ENCODE measurements around the gene PPL. TPM values are rescaled to one million over a fixed set of nuclear protein-coding genes. Genes with fewer than 3 reads are reported as not detected.

Gene PPL
- total RNA-seq, 4 donors from 2014 or later = 31.3 to 97.6 (median 59.5) TPM

DNA sequence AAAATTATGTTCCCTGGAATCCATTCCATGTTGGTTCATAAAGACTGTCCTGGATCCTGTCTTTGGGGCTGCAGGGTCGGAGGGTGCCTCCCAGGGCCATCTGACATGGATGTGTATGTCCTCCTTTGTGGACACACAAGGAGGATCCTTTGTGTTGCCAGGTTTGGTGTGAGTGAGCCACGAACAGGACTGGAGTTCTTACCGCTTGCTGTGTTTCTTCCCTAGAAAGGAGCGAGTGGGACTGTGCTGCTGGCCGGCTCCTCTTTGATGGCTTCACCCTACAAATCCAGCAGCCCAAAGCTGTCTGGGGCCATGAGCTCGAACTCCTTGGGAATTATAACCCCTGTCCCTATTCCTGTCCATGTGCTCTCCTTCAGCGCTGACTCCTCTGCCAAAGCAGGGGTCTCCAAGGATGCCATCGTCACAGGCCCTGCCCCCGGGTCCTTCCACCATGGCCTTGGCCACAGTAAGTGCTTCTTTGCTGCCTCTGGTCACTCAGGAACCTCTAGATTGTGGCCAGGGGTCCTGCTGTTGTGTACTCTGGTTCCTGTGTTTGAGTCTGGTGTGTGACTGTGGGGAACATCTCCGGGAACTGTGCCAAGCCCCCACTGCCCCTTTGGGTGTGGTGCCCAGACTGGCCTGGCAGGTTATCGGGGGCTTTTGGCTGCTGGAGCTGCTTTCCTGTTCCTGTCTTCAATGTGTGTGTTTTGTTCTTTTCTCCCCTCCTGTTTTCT lies 60.1 kb downstream of the PPL start:
- no peak for ATAC-seq (ENCODE audit: low FRiP score)
- DNase-seq (ENCODE audit: low spot score) = no peak
- TF ChIP-seq, protein P1, sequence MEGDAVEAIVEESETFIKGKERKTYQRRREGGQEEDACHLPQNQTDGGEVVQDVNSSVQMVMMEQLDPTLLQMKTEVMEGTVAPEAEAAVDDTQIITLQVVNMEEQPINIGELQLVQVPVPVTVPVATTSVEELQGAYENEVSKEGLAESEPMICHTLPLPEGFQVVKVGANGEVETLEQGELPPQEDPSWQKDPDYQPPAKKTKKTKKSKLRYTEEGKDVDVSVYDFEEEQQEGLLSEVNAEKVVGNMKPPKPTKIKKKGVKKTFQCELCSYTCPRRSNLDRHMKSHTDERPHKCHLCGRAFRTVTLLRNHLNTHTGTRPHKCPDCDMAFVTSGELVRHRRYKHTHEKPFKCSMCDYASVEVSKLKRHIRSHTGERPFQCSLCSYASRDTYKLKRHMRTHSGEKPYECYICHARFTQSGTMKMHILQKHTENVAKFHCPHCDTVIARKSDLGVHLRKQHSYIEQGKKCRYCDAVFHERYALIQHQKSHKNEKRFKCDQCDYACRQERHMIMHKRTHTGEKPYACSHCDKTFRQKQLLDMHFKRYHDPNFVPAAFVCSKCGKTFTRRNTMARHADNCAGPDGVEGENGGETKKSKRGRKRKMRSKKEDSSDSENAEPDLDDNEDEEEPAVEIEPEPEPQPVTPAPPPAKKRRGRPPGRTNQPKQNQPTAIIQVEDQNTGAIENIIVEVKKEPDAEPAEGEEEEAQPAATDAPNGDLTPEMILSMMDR (IDR thresholded peaks at IDR 0.05) = no peak

DNA sequence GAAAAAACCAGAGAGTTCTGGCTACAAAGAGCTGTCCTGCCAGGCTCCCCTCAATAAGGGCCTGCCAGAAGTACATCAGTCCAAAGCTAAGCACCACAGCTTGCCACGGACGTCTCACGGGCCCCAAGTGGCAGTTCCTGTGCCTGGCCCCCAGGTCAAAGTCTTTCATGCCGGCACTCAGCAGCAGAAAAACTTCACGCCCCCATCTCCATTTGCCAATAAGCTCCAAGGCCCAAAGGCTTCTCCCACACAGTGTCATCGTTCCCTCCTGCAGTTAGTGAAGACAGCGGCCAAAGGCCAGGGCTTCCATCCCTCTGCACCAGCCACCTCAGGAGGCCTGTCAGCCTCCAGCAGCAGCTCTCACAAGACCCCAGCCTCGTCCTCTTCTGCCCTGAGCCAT lies 62.3 kb downstream of the PPL start:
- TF ChIP-seq, protein P1 (IDR thresholded peaks at IDR 0.05) = no peak
- ATAC-seq (ENCODE audit: low FRiP score) (no peak), DNase-seq (ENCODE audit: low spot score) (no peak)

DNA sequence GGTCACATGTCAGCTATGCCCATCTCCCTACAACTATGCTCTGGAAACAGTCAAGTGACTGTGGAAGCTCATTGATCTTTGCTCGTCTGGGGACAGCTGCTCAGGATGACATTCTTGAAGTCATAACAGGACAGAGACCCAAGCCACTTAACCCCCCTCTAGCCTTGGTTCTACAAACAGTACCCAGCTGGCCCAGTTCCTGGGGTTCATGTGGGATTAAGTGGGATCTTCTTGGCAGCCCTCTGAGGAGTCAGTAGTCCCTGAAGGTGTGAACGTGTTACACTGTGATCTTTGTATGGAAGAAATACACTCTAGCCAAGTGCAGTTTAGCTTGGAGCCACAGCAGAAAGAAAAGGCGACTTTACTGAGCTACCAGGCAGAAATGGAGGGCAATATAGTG lies 63.9 kb downstream of the PPL start:
- TF ChIP-seq, protein P1 (IDR thresholded peaks at IDR 0.05) = no peak
- ATAC-seq (ENCODE audit: low FRiP score) (no peak), DNase-seq (ENCODE audit: low spot score) (no peak)

DNA sequence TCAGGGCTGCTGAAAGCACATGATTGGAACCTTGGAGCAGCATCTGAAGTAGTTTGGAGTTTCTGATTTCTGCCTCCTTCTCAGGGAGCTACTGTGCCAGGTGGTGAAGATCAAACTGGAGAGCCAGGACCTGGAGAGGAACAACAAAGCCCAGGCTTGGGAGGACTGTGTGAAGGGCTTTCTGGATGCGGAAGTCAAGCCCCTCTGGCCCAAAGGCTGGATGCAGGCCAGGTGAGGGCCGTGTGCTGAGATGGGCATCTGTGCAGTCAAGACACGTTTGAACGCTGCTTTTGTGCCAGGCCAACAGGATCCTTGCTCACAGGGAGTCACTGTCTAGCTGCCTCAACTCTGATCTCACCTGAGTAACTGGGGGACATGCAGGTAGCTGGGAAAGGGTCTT lies 65.9 kb downstream of the PPL start:
- DNase-seq (ENCODE audit: low spot score) (no peak), ATAC-seq (ENCODE audit: low FRiP score) (no peak)
- TF ChIP-seq, protein P1 (IDR thresholded peaks at IDR 0.05) = no peak

DNA sequence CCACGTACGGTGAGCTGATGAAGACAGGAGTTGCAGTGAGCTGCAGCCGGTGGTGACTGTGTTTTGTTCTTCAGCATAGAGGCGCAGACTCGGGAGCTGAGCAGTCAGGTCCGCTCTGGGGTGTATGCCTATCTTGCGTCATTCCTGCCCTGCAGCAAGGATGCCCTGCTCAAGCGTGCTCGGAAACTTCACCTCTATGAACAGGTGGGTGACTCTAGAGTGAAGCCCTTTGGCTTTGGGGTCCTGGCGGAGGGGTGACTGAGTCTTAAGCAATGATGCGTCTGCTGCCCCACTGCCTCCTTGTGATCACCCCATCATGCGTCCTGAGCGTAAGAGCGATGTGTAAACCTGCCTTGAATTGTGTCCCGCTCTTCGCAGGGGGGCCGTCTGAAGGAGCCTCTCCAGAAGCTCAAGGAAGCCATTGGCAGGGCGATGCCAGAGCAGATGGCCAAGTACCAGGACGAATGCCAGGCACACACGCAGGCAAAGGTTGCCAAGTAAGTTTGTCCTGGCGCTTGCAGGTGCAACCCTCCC lies 66.7 kb downstream of the PPL start:
- ATAC-seq (ENCODE audit: low FRiP score) = no peak
- no peak for DNase-seq (ENCODE audit: low spot score)
- TF ChIP-seq, protein P1 (IDR thresholded peaks at IDR 0.05) = no peak

DNA sequence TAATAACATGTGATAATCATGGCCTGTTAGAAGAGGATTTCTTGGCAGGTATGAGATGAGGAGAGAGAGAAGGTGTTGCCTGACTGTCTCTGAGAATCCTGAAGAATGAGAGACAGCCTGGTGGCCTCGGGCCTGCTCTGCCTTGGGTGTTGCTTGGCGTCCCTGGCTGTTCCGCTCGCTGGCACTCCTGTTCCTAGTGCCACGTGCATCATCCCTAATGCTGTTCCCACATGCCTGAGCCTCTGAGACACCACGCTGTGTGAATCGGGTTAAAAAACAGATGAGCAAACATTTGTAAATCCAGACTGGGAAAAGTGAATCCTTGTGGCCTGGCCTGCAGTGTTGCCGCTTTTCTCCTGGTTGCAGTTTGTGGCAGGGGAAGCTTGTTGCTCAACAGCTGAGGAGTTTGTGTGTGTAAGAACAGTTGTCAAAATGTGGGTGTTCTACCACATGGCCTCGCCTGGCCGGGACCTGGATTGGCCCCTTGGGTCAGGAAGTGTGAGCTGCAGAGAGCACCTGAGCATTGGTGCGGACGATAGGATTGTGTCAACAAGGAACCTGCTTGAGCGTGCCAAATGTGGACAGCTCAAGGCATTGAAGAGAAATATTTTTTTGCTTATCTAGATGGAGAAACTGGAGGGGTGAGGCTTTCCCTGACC lies 67.7 kb downstream of the PPL start:
- ATAC-seq (ENCODE audit: low FRiP score) (no peak), DNase-seq (ENCODE audit: low spot score) (no peak)
- TF ChIP-seq, protein P1 (IDR thresholded peaks at IDR 0.05) = no peak
